ENCODE measurements around the gene KAT14.

DNA sequence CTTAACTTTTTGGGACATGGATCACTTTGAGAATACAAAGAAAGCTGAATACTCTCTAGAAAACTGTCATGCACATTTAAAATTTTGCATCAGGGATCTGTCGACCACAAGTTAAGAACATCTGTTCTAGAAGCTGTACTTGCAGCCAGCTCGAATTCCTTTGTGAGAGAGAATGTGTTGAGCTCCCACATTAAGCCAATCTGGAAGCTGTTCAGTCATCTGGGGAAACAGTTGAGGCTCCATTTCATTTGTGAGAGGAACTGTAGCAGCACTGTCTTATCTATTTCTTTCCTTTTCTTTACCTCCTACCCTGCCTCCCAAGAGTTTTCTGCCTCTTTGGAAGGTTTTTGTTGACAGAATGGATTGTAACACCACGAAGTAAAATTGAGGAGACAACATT lies 50.8 kb downstream of the KAT14 start:
- TF ChIP-seq, protein P1, sequence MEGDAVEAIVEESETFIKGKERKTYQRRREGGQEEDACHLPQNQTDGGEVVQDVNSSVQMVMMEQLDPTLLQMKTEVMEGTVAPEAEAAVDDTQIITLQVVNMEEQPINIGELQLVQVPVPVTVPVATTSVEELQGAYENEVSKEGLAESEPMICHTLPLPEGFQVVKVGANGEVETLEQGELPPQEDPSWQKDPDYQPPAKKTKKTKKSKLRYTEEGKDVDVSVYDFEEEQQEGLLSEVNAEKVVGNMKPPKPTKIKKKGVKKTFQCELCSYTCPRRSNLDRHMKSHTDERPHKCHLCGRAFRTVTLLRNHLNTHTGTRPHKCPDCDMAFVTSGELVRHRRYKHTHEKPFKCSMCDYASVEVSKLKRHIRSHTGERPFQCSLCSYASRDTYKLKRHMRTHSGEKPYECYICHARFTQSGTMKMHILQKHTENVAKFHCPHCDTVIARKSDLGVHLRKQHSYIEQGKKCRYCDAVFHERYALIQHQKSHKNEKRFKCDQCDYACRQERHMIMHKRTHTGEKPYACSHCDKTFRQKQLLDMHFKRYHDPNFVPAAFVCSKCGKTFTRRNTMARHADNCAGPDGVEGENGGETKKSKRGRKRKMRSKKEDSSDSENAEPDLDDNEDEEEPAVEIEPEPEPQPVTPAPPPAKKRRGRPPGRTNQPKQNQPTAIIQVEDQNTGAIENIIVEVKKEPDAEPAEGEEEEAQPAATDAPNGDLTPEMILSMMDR (IDR thresholded peaks at IDR 0.05), result no peak
- no peak for TF ChIP-seq POLR2A (IDR thresholded peaks at IDR 0.05)

Data from body of pancreas (tissue), 4 donors.